Smooth muscle cell (in vitro differentiated cells): ENCODE measurements around the gene ADCY6. TPM values are rescaled to one million over a fixed set of nuclear protein-coding genes. Genes with fewer than 3 reads are reported as not detected.

Experiments used
- DNase-seq: peaks from one replicate; lab custom pipeline; 2025; ENCODE audit not compliant: unreplicated experiment; lab: John Stamatoyannopoulos, UW
- H2AFZ ChIP-seq: fragments of 200-600 bp; sonication (generic); 2 replicates; pipeline ENCODE4 v1.6.0; 2016; ENCODE audit warnings: antibody characterized with exemption, low read depth, mild to moderate bottlenecking
- H3F3A ChIP-seq: fragments of 200-600 bp; sonication (generic); 2 replicates; pipeline ENCODE4 v1.6.0; 2017; ENCODE audit warnings: antibody characterized with exemption, low read depth
- H3K27ac ChIP-seq: fragments of 200-600 bp; sonication (generic); 2 replicates; pipeline ENCODE4 v1.5.1; 2016; ENCODE audit warnings: low read depth, mild to moderate bottlenecking
- H3K27me3 ChIP-seq: fragments of 200-600 bp; sonication (generic); 2 replicates; pipeline ENCODE4 v1.6.1; 2016; ENCODE audit warnings: low read depth, mild to moderate bottlenecking
- H3K36me3 ChIP-seq: fragments of 200-600 bp; sonication (generic); 2 replicates; pipeline ENCODE4 v1.5.1; 2016; ENCODE audit warnings: low read depth
- H3K4me1 ChIP-seq: fragments of 200-600 bp; sonication (generic); 2 replicates; pipeline ENCODE4 v1.5.1; 2016; ENCODE audit warnings: low read depth
- H3K4me2 ChIP-seq: fragments of 200-600 bp; sonication (generic); 2 replicates; pipeline ENCODE4 v1.6.0; 2016; ENCODE audit warnings: mild to moderate bottlenecking
- H3K4me3 ChIP-seq: fragments of 200-600 bp; sonication (generic); 2 replicates; pipeline ENCODE4 v1.5.1; 2016; ENCODE audit warnings: mild to moderate bottlenecking
- H3K79me2 ChIP-seq: fragments of 200-600 bp; sonication (generic); 2 replicates; pipeline ENCODE4 v1.6.0; 2016; ENCODE audit warnings: low read depth, mild to moderate bottlenecking
- H3K9ac ChIP-seq: fragments of 200-600 bp; sonication (generic); 2 replicates; pipeline ENCODE4 v1.6.0; 2016; ENCODE audit warnings: low read depth
- H3K9me3 ChIP-seq: fragments of 200-600 bp; sonication (generic); replicated peaks from 2 replicates; pipeline ENCODE4 v1.5.1; 2016; ENCODE audit warnings: low read depth
- H4K20me1 ChIP-seq: fragments of 200-600 bp; sonication (generic); 2 replicates; pipeline ENCODE4 v1.6.0; 2016; ENCODE audit warnings: low read depth
- WGBS: methylation state at CpG from one replicate; pipeline ENCODE4 v1.1.7; 2016; ENCODE audit warnings: low lambda C conversion rate; 5-methylcytosine and 5-hydroxymethylcytosine counted together
- polyA plus RNA-seq: library from polyadenylated mRNA; unstranded; fragments of >200 nt; fragmentation: Nextera tagmentation; extraction: Ambion mirVana; gene quantifications from 2 replicates; pipeline ENCODE4 v1.2.1, GENCODE V29; 2016
- total RNA-seq: library from RNA; depleted of rRNA; stranded (reverse); fragments of >200 nt; gene quantifications from 2 replicates; pipeline ENCODE4 v1.2.3, GENCODE V29; 2014
- TF ChIP-seq, protein P1 (sequence below): fragments of 200-600 bp; sonication (generic); IDR thresholded peaks from 2 replicates; pipeline ENCODE4 v1.5.1; 2017; ENCODE audit warnings: borderline replicate concordance, mild to moderate bottlenecking, antibody characterized with exemption; ENCODE audit not compliant: insufficient read depth, poor library complexity, severe bottlenecking

The ADCY6 gene
- total and polyA plus RNA-seq, 2 experiments from 2014 or later = 21.5 to 23.4 TPM

DNA sequence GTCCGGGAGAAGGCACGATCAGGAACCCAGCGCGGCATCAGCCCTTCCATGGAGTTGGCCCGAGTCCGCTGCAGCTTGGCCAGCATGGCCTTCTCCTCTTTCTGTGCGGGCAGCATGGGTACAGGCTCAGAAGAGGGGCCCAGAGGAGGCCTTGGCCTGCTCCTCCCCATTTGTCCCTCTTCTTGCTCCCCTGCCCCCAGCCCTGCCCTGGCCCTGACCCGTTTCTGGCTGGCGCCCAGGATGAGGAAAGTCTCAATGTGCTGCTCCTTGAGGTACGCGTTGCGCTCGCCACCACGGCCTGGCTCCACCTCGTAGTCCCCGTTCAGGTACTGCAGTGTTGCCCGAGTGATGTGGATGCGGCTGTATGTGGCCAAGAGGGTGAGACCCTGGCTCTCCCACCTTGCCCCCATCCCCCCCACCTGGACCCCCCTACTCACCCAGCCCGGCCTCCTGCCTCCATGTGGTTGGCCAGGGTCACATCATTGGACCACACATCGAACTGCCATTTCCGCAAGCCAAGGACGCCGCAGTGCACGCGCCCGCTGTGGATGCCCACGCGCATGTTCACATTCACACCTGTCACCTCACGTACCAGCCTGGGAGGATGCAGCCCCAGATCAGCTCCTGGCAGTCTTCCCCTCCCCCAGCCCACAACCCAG lies 12.8 kb downstream of the ADCY6 start:
- Histone ChIP-seq H3K79me2 (no peaks in the 10 kb centered on the region), H3F3A (no peaks in the 10 kb centered on the region), H3K9me3 (no peaks in the 10 kb centered on the region), H4K20me1 (peaks cover 34% of the 10 kb centered on the region), H3K4me3 (no peak overlapping the region), H3K4me2 (no peak overlapping the region), H3K9ac (no peak overlapping the region), H3K36me3 (no peaks in the 10 kb centered on the region), H3K4me1 (no peaks in the 10 kb centered on the region), H3K27me3 (no peaks in the 10 kb centered on the region), H3K27ac (no peak overlapping the region), H2AFZ (no peak overlapping the region)
- no peak for DNase-seq
- TF ChIP-seq, protein P1, sequence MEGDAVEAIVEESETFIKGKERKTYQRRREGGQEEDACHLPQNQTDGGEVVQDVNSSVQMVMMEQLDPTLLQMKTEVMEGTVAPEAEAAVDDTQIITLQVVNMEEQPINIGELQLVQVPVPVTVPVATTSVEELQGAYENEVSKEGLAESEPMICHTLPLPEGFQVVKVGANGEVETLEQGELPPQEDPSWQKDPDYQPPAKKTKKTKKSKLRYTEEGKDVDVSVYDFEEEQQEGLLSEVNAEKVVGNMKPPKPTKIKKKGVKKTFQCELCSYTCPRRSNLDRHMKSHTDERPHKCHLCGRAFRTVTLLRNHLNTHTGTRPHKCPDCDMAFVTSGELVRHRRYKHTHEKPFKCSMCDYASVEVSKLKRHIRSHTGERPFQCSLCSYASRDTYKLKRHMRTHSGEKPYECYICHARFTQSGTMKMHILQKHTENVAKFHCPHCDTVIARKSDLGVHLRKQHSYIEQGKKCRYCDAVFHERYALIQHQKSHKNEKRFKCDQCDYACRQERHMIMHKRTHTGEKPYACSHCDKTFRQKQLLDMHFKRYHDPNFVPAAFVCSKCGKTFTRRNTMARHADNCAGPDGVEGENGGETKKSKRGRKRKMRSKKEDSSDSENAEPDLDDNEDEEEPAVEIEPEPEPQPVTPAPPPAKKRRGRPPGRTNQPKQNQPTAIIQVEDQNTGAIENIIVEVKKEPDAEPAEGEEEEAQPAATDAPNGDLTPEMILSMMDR = no peak
- 96% methylated on average over 28 of the region's 29 CpGs for WGBS

DNA sequence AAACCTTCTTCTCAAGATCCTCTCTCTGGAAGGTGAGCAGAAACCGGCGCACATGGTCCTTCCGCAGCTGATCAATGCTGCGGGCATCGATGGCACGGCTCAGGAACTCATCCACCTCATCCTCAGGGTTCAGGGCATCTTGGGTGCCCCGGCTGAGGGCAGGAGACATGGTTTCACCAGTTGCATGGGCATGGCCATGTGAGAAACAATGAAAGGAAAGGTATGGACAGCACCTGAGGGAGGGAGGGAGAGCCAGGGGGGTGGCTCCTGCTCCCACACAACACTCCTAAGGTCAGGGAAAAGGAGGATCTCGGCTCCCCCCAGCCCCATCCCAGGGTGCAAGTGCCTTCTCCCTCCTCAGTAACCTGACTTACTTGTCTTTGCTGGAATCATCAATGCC lies 13.6 kb downstream of the ADCY6 start:
- H3K4me2 ChIP-seq = no peak overlapping the region
- no peak overlapping the region for H3K4me3 ChIP-seq
- 97% methylated on average over 8 of the region's 8 CpGs for WGBS
- no peak overlapping the region for H3K27ac ChIP-seq
- TF ChIP-seq, protein P1 = no peak
- no peak overlapping the region for H3K9ac ChIP-seq
- no peaks in the 10 kb centered on the region for H3K4me1 ChIP-seq
- H3K36me3 ChIP-seq = no peaks in the 10 kb centered on the region
- no peak for DNase-seq
- no peaks in the 10 kb centered on the region for H3F3A ChIP-seq
- no peak overlapping the region for H2AFZ ChIP-seq
- H3K79me2 ChIP-seq = no peaks in the 10 kb centered on the region
- H3K9me3 ChIP-seq = no peaks in the 10 kb centered on the region
- no peaks in the 10 kb centered on the region for H3K27me3 ChIP-seq
- peaks cover 27% of the 10 kb centered on the region for H4K20me1 ChIP-seq

DNA sequence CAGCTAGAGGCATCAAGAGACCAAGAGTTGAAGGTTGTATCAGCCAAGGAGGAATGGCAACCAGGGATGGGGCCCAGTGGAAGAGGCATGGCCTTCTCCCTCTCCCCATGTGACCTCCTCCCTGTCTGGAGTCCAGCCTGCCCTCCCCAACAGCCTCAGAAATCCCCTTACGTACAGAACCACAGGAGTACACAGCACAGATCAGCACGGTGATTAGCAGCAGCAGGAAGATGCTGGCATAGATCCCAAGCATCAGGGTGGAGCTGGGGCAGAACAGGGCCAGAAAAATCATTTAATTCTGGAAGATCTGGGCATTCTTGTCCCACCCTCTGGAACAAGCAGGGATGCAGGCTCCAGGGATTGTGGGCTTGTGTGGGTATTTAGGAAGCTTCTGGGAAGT lies 14.4 kb downstream of the ADCY6 start:
- TF ChIP-seq, protein P1 = no peak
- no peaks in the 10 kb centered on the region for H3K36me3 ChIP-seq
- WGBS = 85% methylated on average over 2 of the region's 2 CpGs

DNA sequence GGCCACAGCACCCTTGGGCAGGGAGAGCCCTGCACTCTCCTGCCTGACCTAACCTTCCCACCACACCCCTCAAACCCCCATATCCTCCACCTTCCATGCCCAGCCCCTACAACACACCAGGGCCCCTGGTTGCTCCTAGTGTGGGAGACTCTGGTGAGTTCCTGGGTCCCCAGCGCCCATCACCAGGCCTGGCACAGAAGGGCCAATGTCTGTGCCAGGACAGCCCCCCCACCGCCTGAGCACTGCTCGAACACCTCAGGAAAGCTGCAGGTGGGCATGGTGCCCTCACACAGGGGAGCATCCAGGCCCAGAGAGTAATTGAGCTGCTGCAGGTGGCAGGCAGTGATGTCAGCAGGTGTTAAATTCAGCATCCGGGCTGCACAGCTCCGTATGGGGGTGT lies 15.2 kb downstream of the ADCY6 start:
- Histone ChIP-seq H4K20me1 (peaks cover 13% of the 10 kb centered on the region), H3K9me3 (no peaks in the 10 kb centered on the region), H3K27me3 (no peaks in the 10 kb centered on the region), H3K4me3 (no peak overlapping the region), H3F3A (no peaks in the 10 kb centered on the region), H3K27ac (no peak overlapping the region), H3K4me2 (no peak overlapping the region), H2AFZ (no peak overlapping the region), H3K79me2 (no peaks in the 10 kb centered on the region), H3K4me1 (no peaks in the 10 kb centered on the region), H3K36me3 (no peaks in the 10 kb centered on the region), H3K9ac (no peak overlapping the region)
- no peak for DNase-seq
- WGBS = 96% methylated on average over 5 of the region's 5 CpGs
- TF ChIP-seq, protein P1 = no peak

More for the DNA sequence above, 14.4 kb downstream of the ADCY6 start:
- Histone ChIP-seq H3K4me3 (no peak overlapping the region), H4K20me1 (peaks cover 19% of the 10 kb centered on the region), H3K4me1 (no peaks in the 10 kb centered on the region), H3K4me2 (no peak overlapping the region), H3K27me3 (no peaks in the 10 kb centered on the region), H3F3A (no peaks in the 10 kb centered on the region), H3K9ac (no peak overlapping the region), H2AFZ (no peak overlapping the region), H3K9me3 (no peaks in the 10 kb centered on the region), H3K79me2 (no peaks in the 10 kb centered on the region), H3K27ac (no peak overlapping the region)
- DNase-seq = no peak
